ENCODE data around the gene MAPK6. TPM values are rescaled to one million over a fixed set of nuclear protein-coding genes. Genes with fewer than 3 reads are reported as not detected.
A peak's percentile ranks its signal among the peaks of the same experiment; 100 is the strongest.

MAPK6 gene
- total RNA-seq, 3 donors from 2014 or later: 64.4 to 74.1 (median 68.0) TPM

DNA sequence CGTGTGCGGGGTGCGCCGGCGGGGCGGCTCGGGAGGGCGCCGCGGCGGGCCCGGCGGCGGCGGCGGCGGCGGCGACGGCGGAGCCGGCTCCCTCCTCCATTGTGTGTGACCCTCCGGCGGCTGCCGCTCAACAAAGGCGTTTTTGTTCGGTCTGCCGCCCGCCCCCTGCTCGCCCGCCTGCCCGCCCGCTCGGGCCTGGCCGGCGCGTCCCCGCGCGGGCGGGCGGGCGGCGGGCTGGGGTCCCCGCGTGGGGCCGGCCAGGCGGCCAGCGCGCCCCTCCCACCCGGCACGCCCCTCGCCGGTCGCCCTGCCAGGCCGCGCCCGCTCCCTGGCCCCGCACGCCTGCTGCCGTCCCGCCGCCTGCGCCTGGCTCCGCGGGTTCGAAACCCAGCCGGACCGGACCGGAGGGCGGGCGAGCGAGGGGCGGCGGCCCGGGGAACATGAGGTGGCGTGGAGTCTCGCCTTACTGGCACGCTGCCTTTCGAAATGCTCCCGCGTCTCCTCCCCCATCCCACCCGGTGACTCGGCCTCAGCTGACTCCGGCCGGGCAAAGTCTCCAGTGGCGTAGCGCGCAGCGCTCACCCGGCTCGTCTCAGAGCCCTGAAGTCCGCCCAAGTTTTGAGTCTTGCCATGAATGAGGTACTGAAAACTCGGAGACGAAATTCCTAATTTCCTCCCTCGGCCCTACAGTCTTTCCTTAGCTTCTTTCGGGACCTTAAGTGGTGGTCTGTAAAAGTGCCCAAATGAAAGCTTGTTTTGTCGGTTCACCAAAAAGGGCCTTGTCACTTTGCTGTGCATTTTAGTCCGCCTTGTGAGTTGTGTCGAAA is 588 bp downstream of the MAPK6 start:
- H3K4me3 Mint-ChIP-seq: peak overlapping the region; percentile 99
- no peaks in the 10 kb centered on the region for H3K27me3 Mint-ChIP-seq (ENCODE audit: low read depth)
- peak; percentile 52 for DNase-seq
- ATAC-seq: peak; percentile 65 to 68
- H3K4me1 Mint-ChIP-seq (ENCODE audit: low read depth): peaks cover 37% of the 10 kb centered on the region
- H3K36me3 Mint-ChIP-seq (ENCODE audit: insufficient read depth): peaks cover 6% of the 10 kb centered on the region
- no peaks in the 10 kb centered on the region for H3K9me3 Mint-ChIP-seq

DNA sequence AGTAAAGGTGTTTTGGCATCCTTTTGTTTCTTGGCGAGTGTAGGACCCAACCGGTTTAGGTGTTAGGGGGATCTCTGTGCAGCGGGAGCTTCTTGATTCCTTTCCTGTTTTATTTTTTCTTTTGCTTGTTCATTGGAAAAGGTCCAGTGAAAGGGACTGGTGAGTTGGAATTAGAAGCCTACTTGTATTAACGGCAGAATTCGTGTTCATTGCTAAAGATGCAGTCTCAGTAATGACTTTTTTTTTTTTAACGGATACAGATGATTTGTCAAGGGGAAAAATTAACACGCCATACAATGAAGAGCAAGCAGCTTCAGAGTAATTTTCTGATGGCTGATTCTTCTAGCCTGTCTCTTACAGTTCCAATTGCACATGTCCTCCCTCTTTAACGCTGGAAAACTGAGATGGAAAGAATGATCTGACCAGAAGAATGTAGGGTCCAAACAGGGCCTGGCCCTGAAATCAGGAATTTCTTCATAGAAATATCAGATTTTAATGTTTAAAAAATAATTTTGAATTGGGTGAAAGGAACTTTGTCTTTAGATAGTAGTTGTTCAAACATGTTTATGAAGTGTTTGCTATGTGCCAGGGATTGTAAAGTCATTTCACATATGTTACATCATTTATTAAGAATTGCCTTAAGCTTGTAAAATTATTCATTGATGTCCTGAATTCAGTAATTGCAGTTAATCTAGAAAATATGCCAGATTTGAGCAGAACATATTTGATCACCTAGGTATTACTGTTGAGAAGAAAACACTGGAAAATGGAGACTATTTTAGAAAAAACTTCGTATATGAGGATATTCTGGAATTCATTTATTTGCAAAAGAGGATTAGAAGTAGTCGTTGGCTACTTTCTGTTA is 1.4 kb downstream of the MAPK6 start:
- H3K4me1 Mint-ChIP-seq (ENCODE audit: low read depth): peaks cover 37% of the 10 kb centered on the region
- ATAC-seq (no peak), DNase-seq (no peak)
- H3K4me3 Mint-ChIP-seq: peak overlapping the region; percentile 99
- no peaks in the 10 kb centered on the region for H3K27me3 Mint-ChIP-seq (ENCODE audit: low read depth)
- H3K36me3 Mint-ChIP-seq (ENCODE audit: insufficient read depth): peaks cover 6% of the 10 kb centered on the region
- H3K9me3 Mint-ChIP-seq: no peaks in the 10 kb centered on the region

- Mint-ChIP-seq H3K4me1 (ENCODE audit: low read depth) (peaks cover 39% of the 10 kb centered on the region), H3K9me3 (no peaks in the 10 kb centered on the region), H3K27me3 (ENCODE audit: low read depth) (no peaks in the 10 kb centered on the region), H3K4me3 (peak overlapping the region; percentile 99), H3K36me3 (ENCODE audit: insufficient read depth) (peaks cover 6% of the 10 kb centered on the region)
- DNase-seq (peak; percentile 65), ATAC-seq (peak; percentile 19 to 29)
Measured at GRCh38 chr15:52021128-52021671, 2.2 kb downstream of the MAPK6 start.

GRCh38 chr15:52021892-52022540 is 3.0 kb downstream of the MAPK6 start:
- Mint-ChIP-seq H3K36me3 (ENCODE audit: insufficient read depth) (peaks cover 6% of the 10 kb centered on the region), H3K27me3 (ENCODE audit: low read depth) (no peaks in the 10 kb centered on the region), H3K9me3 (no peaks in the 10 kb centered on the region), H3K4me1 (ENCODE audit: low read depth) (peaks cover 39% of the 10 kb centered on the region), H3K4me3 (peak overlapping the region; percentile 58)
- DNase-seq (no peak), ATAC-seq (no peak)

GRCh38 chr15:52023169-52023922 is 4.3 kb downstream of the MAPK6 start:
- peak overlapping the region; percentile 35 for H3K4me3 Mint-ChIP-seq
- H3K9me3 Mint-ChIP-seq: no peaks in the 10 kb centered on the region

DNA sequence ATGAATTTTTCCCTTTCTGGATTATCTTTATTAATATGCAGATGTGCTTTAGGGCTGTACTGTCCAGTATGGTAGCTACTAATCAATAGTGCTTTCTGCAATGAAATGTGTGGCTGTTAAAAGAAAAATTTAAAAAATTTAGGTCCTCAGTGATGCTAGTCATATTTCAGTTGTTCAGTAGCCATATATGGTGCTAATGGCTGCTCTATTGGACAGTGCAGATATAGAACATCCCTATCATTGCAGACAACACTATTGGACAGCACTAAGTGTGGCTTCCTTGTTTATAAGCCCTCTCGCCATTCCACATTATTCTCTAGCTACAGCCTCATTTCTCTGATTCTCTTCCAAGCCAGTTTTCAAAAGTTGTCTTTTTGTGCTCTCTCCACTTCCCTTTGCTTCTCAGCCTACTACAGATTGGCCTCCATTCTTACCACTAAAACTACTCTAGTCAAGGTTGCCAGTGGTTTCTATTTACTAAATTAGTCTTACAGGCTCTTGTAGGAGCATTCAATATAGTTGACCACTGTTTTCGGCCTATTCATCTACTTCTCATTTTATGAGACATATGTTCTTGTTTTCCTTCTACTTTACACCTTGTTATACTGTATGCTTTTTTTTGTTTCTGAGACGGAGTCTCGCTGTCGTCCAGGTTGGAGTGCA is 9.5 kb downstream of the MAPK6 start:
- H3K9me3 Mint-ChIP-seq: peaks cover 3% of the 10 kb centered on the region
- ATAC-seq: no peak
- H3K27me3 Mint-ChIP-seq (ENCODE audit: low read depth): no peaks in the 10 kb centered on the region
- H3K4me1 Mint-ChIP-seq (ENCODE audit: low read depth): peaks cover 23% of the 10 kb centered on the region
- peaks cover 18% of the 10 kb centered on the region for H3K36me3 Mint-ChIP-seq (ENCODE audit: insufficient read depth)
- DNase-seq: no peak
- no peak overlapping the region for H3K4me3 Mint-ChIP-seq

More at GRCh38 chr15:52023169-52023922, 4.3 kb downstream of the MAPK6 start:
- ATAC-seq: no peak
- no peaks in the 10 kb centered on the region for H3K27me3 Mint-ChIP-seq (ENCODE audit: low read depth)
- H3K36me3 Mint-ChIP-seq (ENCODE audit: insufficient read depth): peaks cover 9% of the 10 kb centered on the region
- peaks cover 38% of the 10 kb centered on the region for H3K4me1 Mint-ChIP-seq (ENCODE audit: low read depth)
- no peak for DNase-seq

GRCh38 chr15:52030010-52030409 is 11.0 kb downstream of the MAPK6 start:
- no peaks in the 10 kb centered on the region for H3K27me3 Mint-ChIP-seq (ENCODE audit: low read depth)
- H3K36me3 Mint-ChIP-seq (ENCODE audit: insufficient read depth): peaks cover 27% of the 10 kb centered on the region
- ATAC-seq (no peak), DNase-seq (no peak)
- peaks cover 7% of the 10 kb centered on the region for H3K9me3 Mint-ChIP-seq
- H3K4me1 Mint-ChIP-seq (ENCODE audit: low read depth): peaks cover 28% of the 10 kb centered on the region
- no peak overlapping the region for H3K4me3 Mint-ChIP-seq

DNA sequence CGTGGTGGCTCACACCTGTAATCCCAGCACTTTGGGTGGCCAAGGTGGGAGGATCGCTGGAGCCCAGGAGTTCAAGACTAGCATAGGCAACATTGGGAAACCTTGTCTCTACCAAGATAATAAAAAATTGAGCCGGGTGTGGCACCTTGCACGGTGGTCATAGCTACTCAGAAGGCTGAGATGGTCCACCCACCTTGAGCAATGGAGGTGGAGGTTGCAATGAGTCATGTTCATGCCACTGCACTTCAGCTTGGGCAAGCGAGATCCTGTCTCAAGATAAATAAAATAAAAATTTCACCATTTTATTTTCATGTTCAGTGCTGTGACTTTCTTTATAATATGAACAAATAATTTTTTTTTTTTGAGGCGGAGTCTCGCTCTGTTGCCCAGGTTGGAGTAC is 12.5 kb downstream of the MAPK6 start:
- peaks cover 28% of the 10 kb centered on the region for H3K36me3 Mint-ChIP-seq (ENCODE audit: insufficient read depth)
- H3K9me3 Mint-ChIP-seq: peaks cover 7% of the 10 kb centered on the region
- peaks cover 27% of the 10 kb centered on the region for H3K4me1 Mint-ChIP-seq (ENCODE audit: low read depth)
- DNase-seq (no peak), ATAC-seq (peak in 1 of 2 donors; percentile 46)
- H3K4me3 Mint-ChIP-seq: no peak overlapping the region
- no peaks in the 10 kb centered on the region for H3K27me3 Mint-ChIP-seq (ENCODE audit: low read depth)

GRCh38 chr15:52037889-52038505 is 19.0 kb downstream of the MAPK6 start:
- Mint-ChIP-seq H3K4me3 (no peak overlapping the region), H3K9me3 (peaks cover 7% of the 10 kb centered on the region), H3K27me3 (ENCODE audit: low read depth) (no peaks in the 10 kb centered on the region), H3K36me3 (ENCODE audit: insufficient read depth) (peaks cover 22% of the 10 kb centered on the region), H3K4me1 (ENCODE audit: low read depth) (peaks cover 48% of the 10 kb centered on the region)
- ATAC-seq (no peak), DNase-seq (no peak)

GRCh38 chr15:52039925-52040781 is 21.1 kb downstream of the MAPK6 start:
- peaks cover 48% of the 10 kb centered on the region for H3K4me1 Mint-ChIP-seq (ENCODE audit: low read depth)
- peaks cover 8% of the 10 kb centered on the region for H3K36me3 Mint-ChIP-seq (ENCODE audit: insufficient read depth)
- ATAC-seq (no peak), DNase-seq (no peak)
- no peak overlapping the region for H3K4me3 Mint-ChIP-seq
- no peaks in the 10 kb centered on the region for H3K27me3 Mint-ChIP-seq (ENCODE audit: low read depth)
- no peaks in the 10 kb centered on the region for H3K9me3 Mint-ChIP-seq

DNA sequence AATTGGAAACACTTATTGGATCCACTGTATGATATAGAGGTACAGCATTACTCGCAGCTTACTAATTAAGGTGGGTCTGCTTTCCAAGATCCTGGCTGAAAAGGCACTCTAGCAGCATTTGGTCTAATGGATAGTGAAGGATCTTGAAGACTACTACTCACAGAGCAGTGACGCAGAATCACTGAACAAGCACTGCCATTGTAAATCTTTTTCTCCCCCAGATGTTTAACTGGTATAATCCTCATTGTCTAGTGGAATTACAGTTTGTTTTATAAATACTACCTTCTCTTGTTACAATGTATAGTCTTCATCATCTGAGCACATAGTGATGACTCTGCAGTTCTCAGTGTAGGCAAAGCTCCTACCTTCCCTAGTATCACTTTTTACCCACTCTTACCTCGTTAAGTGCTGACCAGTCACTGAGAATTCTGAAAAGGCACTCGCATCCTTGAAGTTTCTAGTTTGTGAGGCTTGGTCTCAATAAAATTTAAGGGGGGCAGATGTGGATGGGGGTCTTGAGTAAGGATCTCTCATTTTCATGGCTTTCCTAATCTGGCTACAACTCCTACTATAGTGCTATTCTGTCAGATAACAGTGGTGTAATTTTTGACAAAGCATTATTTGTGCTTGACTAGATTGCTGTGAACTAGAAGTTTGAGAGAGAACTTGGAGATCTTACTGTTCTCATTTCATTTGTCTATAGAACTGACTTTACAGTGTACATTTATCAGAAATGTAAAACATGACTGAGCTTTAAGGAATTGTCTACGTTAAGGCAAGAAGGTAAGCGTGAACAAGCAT is 23.2 kb downstream of the MAPK6 start:
- H3K4me3 Mint-ChIP-seq: no peak overlapping the region
- H3K4me1 Mint-ChIP-seq (ENCODE audit: low read depth): peaks cover 61% of the 10 kb centered on the region
- no peak for DNase-seq
- H3K36me3 Mint-ChIP-seq (ENCODE audit: insufficient read depth): peaks cover 14% of the 10 kb centered on the region
- ATAC-seq: no peak
- H3K9me3 Mint-ChIP-seq: no peaks in the 10 kb centered on the region
- no peaks in the 10 kb centered on the region for H3K27me3 Mint-ChIP-seq (ENCODE audit: low read depth)
